CD4-positive, CD25-positive, alpha-beta regulatory T cell (primary cell): ENCODE results near the gene BFSP2. TPM values are rescaled to one million over a fixed set of nuclear protein-coding genes. Genes with fewer than 3 reads are reported as not detected.

ENCODE experiments used
- ATAC-seq, 2 donors: fragments of 150-1000 bp; cut with Tn5 transposase; one replicate each; pipeline ENCODE4 v1.10.0; 2021; ENCODE audit warnings: low read depth in 2 of 2, moderate number of reproducible peaks in 2 of 2, moderate library complexity in 1 of 2
- DNase-seq, 3 donors: peaks; one replicate each; pipeline versions ENCODE4 v3.0.0 to v3.0.0-alpha.2; 2012 to 2022; ENCODE audit warnings: mixed read lengths in 1 of 3
- H3K27ac ChIP-seq: one replicate; pipeline ENCODE4 v1.7.0; 2013; ENCODE audit warnings: mild to moderate bottlenecking, low read length; ENCODE audit not compliant: insufficient read depth, poor library complexity, severe bottlenecking
- H3K27me3 ChIP-seq: one replicate; pipeline ENCODE4 v1.7.0; 2013; ENCODE audit warnings: low read length; ENCODE audit not compliant: control insufficient read depth, insufficient read depth
- H3K36me3 ChIP-seq: one replicate; pipeline ENCODE4 v1.7.0; 2013; ENCODE audit warnings: mild to moderate bottlenecking, low read length, moderate library complexity; ENCODE audit not compliant: control insufficient read depth, insufficient read depth
- H3K4me1 ChIP-seq: 2 replicates; pipeline ENCODE4 v1.7.0; 2013; ENCODE audit warnings: mild to moderate bottlenecking, low read length; ENCODE audit not compliant: insufficient read depth, control insufficient read depth, poor library complexity, severe bottlenecking
- H3K4me3 ChIP-seq: one replicate; pipeline ENCODE4 v1.7.0; 2013; ENCODE audit warnings: low read depth, mild to moderate bottlenecking, low read length, moderate library complexity
- H3K9me3 ChIP-seq, 2 experiments: 1 replicate in 1 of 2; 2 replicates in 1 of 2; pipeline ENCODE4 v1.7.0; 2013; ENCODE audit warnings: low read length in 2 of 2, mild to moderate bottlenecking in 1 of 2, moderate library complexity in 1 of 2; ENCODE audit not compliant: control insufficient read depth in 2 of 2
- H3K27ac Mint-ChIP-seq, 3 donors: one replicate each; pipeline ENCODE4 v1.8.0; 2020 to 2022; ENCODE audit warnings: mild to moderate bottlenecking in 3 of 3, mixed read lengths in 3 of 3, moderate library complexity in 2 of 3
- H3K27me3 Mint-ChIP-seq: one replicate; pipeline ENCODE4 v1.8.0; 2022; ENCODE audit warnings: mild to moderate bottlenecking, mixed read lengths
- H3K36me3 Mint-ChIP-seq: one replicate; pipeline ENCODE4 v1.8.0; 2020; ENCODE audit warnings: mixed read lengths
- H3K4me1 Mint-ChIP-seq, 4 donors: one replicate each; pipeline ENCODE4 v1.8.0; 2020 to 2022; ENCODE audit warnings: mixed read lengths in 4 of 4, mild to moderate bottlenecking in 1 of 4
- H3K4me3 Mint-ChIP-seq, 4 donors: one replicate each; pipeline ENCODE4 v1.8.0; 2020 to 2022; ENCODE audit warnings: mild to moderate bottlenecking in 4 of 4, mixed read lengths in 4 of 4, moderate library complexity in 3 of 4
- H3K9me3 Mint-ChIP-seq, 7 donors: one replicate each; pipeline ENCODE4 v1.8.0; 2020 to 2022; ENCODE audit warnings: mixed read lengths in 7 of 7, mild to moderate bottlenecking in 3 of 7, moderate library complexity in 2 of 7
- polyA plus RNA-seq, 4 donors: library from polyadenylated mRNA; unstranded; fragments of 300-500 nt; fragmentation: Illumina TruSeq; gene quantifications; one replicate each; pipeline ENCODE4 v1.2.3, GENCODE V29; 2021
- total RNA-seq: library from RNA; stranded (reverse); gene quantifications from one replicate; pipeline ENCODE4 v1.2.3, GENCODE V29; 2022

Gene BFSP2
- total and polyA plus RNA-seq, 5 donors from 2014 or later: 6.6 to 41.1 (median 20.4) TPM

DNA sequence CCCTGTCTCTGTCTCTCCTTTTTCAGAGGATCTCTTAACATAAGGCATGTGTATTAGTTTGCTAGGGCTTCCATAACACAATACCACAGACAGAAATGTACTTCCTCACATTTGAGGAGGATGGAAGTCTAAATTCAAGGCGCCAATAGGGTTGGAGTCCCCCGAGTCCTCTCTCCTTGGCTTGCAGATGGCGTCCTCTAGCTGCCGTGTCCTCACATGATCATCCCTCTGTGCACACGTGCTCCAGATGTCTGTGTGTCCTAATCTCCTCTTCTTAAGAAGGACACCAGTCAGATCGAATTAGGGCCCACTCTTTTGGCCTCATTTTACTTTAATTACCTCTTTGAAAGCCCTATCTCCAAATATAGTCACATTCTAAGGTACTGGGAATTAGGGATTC, 23.0 kb upstream of the BFSP2 start:
- Histone ChIP-seq H3K36me3 (no peaks in the 10 kb centered on the region), H3K4me3 (no peak overlapping the region), H3K4me1 (no peaks in the 10 kb centered on the region), H3K27ac (no peak overlapping the region), H3K27me3 (no peaks in the 10 kb centered on the region), H3K9me3 (no peaks in the 10 kb centered on the region)
- ATAC-seq: no peak
- Mint-ChIP-seq H3K36me3 (no peaks in the 10 kb centered on the region), H3K4me3 (no peak overlapping the region), H3K27ac (no peak overlapping the region), H3K27me3 (no peaks in the 10 kb centered on the region), H3K4me1 (no peaks in the 10 kb centered on the region), H3K9me3 (no peaks in the 10 kb centered on the region)
- DNase-seq: no peak

DNA sequence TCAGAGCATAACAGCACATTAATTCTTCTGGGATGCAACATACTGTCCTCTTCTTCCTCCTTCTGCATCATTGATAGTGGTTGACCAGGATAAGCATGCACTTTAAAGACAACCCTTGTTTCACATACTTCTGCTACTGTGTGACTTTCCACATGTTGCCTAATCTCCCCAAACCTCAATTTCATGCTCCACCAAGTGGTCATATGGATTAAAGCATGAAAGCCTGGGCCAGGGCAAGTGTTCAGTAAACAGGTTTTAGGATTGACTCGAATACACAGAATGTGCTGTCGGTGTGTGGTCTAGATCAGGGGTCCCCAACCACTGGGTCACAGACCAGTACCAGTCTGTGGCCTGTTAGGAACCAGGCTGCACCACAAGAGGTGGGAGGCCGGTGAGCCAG, 22.5 kb upstream of the BFSP2 start:
- Mint-ChIP-seq H3K4me3 (no peak overlapping the region), H3K9me3 (no peaks in the 10 kb centered on the region), H3K4me1 (no peaks in the 10 kb centered on the region), H3K27me3 (no peaks in the 10 kb centered on the region), H3K27ac (no peak overlapping the region), H3K36me3 (no peaks in the 10 kb centered on the region)
- Histone ChIP-seq H3K4me3 (no peak overlapping the region), H3K36me3 (no peaks in the 10 kb centered on the region), H3K27ac (no peak overlapping the region), H3K4me1 (no peaks in the 10 kb centered on the region), H3K27me3 (no peaks in the 10 kb centered on the region), H3K9me3 (no peaks in the 10 kb centered on the region)
- ATAC-seq (no peak), DNase-seq (peak in 1 of 3 donors; percentile 11)

DNA sequence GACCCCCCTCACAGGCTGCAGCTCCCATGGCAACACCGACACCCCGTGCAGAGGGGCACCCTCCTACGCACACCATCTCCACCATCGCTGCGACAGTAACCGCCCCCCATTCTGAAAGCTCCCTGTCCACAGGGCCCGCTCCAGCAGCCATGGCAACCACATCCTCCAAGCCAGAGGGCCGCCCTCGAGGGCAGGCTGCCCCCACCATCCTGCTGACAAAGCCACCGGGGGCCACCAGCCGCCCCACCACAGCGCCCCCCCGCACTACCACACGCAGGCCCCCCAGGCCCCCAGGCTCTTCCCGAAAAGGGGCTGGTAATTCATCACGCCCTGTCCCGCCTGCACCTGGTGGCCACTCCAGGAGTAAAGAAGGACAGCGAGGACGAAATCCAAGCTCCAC, 19.9 kb upstream of the BFSP2 start:
- no peaks in the 10 kb centered on the region for H3K36me3 ChIP-seq
- Mint-ChIP-seq H3K27me3 (peaks cover 9% of the 10 kb centered on the region), H3K36me3 (no peaks in the 10 kb centered on the region), H3K4me3 (no peak overlapping the region), H3K27ac (no peak overlapping the region), H3K9me3 (no peaks in the 10 kb centered on the region), H3K4me1 (no peaks in the 10 kb centered on the region)
- H3K4me1 ChIP-seq: no peaks in the 10 kb centered on the region
- ATAC-seq (no peak), DNase-seq (no peak)
- H3K9me3 ChIP-seq: no peaks in the 10 kb centered on the region
- no peak overlapping the region for H3K27ac ChIP-seq
- H3K27me3 ChIP-seq: no peaks in the 10 kb centered on the region
- H3K4me3 ChIP-seq: no peak overlapping the region

DNA sequence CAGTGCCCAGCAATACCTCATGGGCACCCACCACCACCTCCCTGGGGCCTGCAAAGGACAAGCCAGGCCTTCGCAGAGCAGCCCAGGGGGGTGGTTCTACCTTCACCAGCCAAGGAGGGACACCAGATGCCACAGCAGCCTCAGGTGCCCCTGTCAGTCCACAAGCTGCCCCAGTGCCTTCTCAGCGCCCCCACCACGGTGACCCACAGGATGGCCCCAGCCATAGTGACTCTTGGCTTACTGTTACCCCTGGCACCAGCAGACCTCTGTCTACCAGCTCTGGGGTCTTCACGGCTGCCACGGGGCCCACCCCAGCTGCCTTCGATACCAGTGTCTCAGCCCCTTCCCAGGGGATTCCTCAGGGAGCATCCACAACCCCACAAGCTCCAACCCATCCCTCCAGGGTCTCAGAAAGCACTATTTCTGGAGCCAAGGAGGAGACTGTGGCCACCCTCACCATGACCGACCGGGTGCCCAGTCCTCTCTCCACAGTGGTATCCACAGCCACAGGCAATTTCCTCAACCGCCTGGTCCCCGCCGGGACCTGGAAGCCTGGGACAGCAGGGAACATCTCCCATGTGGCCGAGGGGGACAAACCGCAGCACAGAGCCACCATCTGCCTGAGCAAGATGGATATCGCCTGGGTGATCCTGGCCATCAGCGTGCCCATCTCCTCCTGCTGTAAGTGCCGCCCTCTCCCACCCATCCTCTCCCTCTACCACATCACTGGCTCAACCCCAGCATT, 19.2 kb upstream of the BFSP2 start:
- H3K27ac Mint-ChIP-seq: no peak overlapping the region

DNA sequence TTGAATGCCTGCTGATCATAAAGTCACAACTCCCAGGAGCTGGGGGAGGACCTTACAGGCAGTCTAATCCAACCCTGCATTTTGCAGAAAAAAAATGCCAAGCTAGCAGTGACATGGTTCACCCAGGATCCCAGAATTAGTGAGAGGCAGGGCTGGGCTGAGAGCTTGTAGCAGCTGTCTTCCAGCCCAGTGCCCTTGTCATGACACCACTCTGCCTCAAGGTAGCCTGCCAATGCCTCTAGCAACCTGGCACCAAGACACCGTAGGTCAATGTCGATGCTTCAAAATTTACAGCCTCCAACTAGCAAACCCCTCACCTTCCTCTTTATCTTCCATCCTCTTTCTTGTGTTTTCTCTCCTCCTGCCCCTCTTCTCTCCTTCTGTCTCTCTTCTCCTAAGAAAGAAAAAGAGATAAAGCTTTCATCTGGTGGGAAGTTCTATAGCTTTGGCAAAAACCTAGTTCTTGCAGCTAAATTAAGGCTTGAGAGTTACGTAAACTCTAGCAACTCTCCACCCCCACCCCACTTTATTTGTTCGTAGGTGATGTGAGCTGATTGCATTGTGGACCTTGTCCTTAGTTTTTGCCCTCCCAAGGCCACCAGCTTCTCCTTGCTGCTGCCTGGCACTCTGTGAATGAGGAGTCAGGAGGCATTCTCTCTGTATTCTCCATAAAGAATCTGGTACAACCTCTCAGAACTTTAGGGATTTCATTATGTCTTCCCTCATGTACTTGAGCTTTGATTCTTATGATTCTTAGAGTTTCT, 18.3 kb upstream of the BFSP2 start:
- Mint-ChIP-seq H3K4me1 (no peaks in the 10 kb centered on the region), H3K9me3 (no peaks in the 10 kb centered on the region), H3K27me3 (peaks cover 9% of the 10 kb centered on the region), H3K27ac (no peak overlapping the region), H3K36me3 (no peaks in the 10 kb centered on the region), H3K4me3 (no peak overlapping the region)
- H3K27me3 ChIP-seq: no peaks in the 10 kb centered on the region
- no peak for DNase-seq
- no peaks in the 10 kb centered on the region for H3K4me1 ChIP-seq
- H3K9me3 ChIP-seq: no peaks in the 10 kb centered on the region
- H3K36me3 ChIP-seq: no peaks in the 10 kb centered on the region
- no peak overlapping the region for H3K4me3 ChIP-seq
- H3K27ac ChIP-seq: no peak overlapping the region
- ATAC-seq: no peak

More for the DNA sequence above, 19.2 kb upstream of the BFSP2 start:
- Mint-ChIP-seq H3K27me3 (peaks cover 9% of the 10 kb centered on the region), H3K36me3 (no peaks in the 10 kb centered on the region), H3K9me3 (no peaks in the 10 kb centered on the region), H3K4me1 (no peaks in the 10 kb centered on the region), H3K4me3 (no peak overlapping the region)
- DNase-seq (no peak), ATAC-seq (no peak)
- Histone ChIP-seq H3K9me3 (no peaks in the 10 kb centered on the region), H3K27ac (no peak overlapping the region), H3K36me3 (no peaks in the 10 kb centered on the region), H3K27me3 (no peaks in the 10 kb centered on the region), H3K4me3 (no peak overlapping the region), H3K4me1 (no peaks in the 10 kb centered on the region)

DNA sequence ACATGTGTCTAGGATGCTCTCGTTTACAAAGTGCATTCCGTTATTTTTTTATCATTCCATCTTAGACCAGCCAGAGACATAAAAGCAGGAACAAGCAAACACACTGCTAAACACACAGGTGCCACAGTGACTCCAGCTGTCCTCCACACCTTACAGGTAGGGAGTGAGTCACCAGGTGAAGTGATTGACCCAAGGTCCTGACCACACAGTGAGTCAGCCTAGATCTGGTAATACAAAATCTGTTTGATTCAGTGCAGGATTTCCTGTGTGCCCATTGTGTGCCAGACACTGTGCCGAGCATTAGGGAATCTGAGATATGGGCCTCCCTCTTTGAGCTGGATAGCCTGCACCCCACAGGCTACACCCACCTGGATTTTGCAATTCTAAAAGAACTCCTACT, 16.7 kb upstream of the BFSP2 start:
- Histone ChIP-seq H3K4me3 (no peak overlapping the region), H3K4me1 (no peaks in the 10 kb centered on the region), H3K27ac (no peak overlapping the region), H3K9me3 (no peaks in the 10 kb centered on the region), H3K27me3 (no peaks in the 10 kb centered on the region), H3K36me3 (no peaks in the 10 kb centered on the region)
- peak overlapping the region in 1 of 3 donors; percentile 54 for H3K27ac Mint-ChIP-seq
- ATAC-seq: no peak
- no peaks in the 10 kb centered on the region for H3K9me3 Mint-ChIP-seq
- DNase-seq: no peak
- H3K36me3 Mint-ChIP-seq: no peaks in the 10 kb centered on the region
- peaks cover 9% of the 10 kb centered on the region for H3K27me3 Mint-ChIP-seq
- H3K4me3 Mint-ChIP-seq: no peak overlapping the region
- H3K4me1 Mint-ChIP-seq: no peaks in the 10 kb centered on the region

DNA sequence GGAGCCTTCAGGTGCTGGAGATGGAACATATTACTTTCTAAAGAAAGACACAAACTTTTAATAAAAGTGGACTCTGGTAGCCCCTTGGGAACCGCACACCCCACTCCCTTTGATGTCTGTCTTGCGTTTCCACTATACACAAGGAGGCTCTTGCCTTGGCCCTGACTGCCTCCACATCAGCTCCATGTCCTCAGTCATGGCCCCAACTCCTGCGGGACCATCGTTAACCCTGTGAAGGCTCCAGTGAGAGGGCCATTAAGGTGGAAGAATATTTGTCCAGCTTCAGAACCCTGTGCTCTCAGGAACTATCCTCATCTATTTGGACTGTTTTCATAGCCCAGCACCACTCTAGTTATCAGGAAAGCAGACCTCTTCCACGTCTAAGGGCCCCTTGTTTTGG, 16.1 kb upstream of the BFSP2 start:
- Mint-ChIP-seq H3K4me3 (no peak overlapping the region), H3K9me3 (no peaks in the 10 kb centered on the region), H3K27ac (no peak overlapping the region), H3K36me3 (no peaks in the 10 kb centered on the region), H3K27me3 (peaks cover 9% of the 10 kb centered on the region), H3K4me1 (no peaks in the 10 kb centered on the region)
- H3K4me3 ChIP-seq: no peak overlapping the region
- DNase-seq (no peak), ATAC-seq (no peak)
- no peaks in the 10 kb centered on the region for H3K36me3 ChIP-seq
- H3K27ac ChIP-seq: no peak overlapping the region
- no peaks in the 10 kb centered on the region for H3K27me3 ChIP-seq
- H3K4me1 ChIP-seq: no peaks in the 10 kb centered on the region
- H3K9me3 ChIP-seq: no peaks in the 10 kb centered on the region
